IPS-20b (cell line): ENCODE results near the gene POU2F1.

Experiments
- H3K27ac ChIP-seq: one replicate; pipeline ENCODE4 v1.5.1; 2013; ENCODE audit warnings: low read length
- H3K27me3 ChIP-seq: 2 replicates; pipeline ENCODE4 v1.6.1; 2013; ENCODE audit warnings: mild to moderate bottlenecking, low read length, inconsistent platforms; ENCODE audit not compliant: insufficient read depth
- H3K36me3 ChIP-seq: 2 replicates; pipeline ENCODE4 v1.6.1; 2013; ENCODE audit warnings: low read depth, mild to moderate bottlenecking, inconsistent platforms, low read length, moderate library complexity; ENCODE audit not compliant: insufficient read depth
- H3K4me1 ChIP-seq: 2 replicates; pipeline ENCODE4 v1.6.1; 2013; ENCODE audit warnings: mild to moderate bottlenecking, control low read depth, inconsistent platforms, low read length, moderate library complexity; ENCODE audit not compliant: insufficient read depth
- H3K4me3 ChIP-seq: 2 replicates; pipeline ENCODE4 v1.5.1; 2013; ENCODE audit warnings: mild to moderate bottlenecking, low read length, inconsistent platforms
- H3K9ac ChIP-seq: 2 replicates; pipeline ENCODE4 v1.6.1; 2013; ENCODE audit warnings: low read depth, mild to moderate bottlenecking, inconsistent platforms, low read length, moderate library complexity
- H3K9me3 ChIP-seq: 2 replicates; pipeline ENCODE4 v1.6.1; 2013; ENCODE audit warnings: mild to moderate bottlenecking, low read depth, low read length, inconsistent platforms; ENCODE audit not compliant: insufficient read depth

The POU2F1 gene

DNA sequence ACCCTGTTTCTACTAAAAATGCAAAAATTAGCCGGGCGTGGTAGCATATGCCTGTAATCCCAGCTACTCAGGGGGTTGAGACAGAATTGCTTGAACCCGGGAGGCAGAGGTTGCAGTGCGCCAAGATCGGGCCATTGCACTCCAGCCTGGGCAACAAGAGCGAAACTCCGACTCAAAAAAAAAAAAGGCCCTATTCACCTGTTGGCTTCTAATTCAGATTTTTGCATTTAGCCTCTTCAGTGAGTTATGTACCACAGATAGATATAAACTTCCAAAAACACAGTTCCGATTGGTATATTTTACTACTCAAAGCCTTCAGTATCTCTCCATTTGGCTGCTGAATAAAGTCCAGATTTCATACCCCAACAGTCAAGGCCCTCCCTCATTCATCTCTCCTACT lies 42.7 kb downstream of the POU2F1 start:
- Histone ChIP-seq H3K4me1 (peaks cover 10% of the 10 kb centered on the region; the same call in 1 of the 2 replicates), H3K36me3 (no peaks in the 10 kb centered on the region), H3K27me3 (no peaks in the 10 kb centered on the region), H3K27ac (no peak overlapping the region), H3K4me3 (no peak overlapping the region), H3K9ac (no peak overlapping the region), H3K9me3 (no peaks in the 10 kb centered on the region; the same call in 1 of the 2 replicates)

DNA sequence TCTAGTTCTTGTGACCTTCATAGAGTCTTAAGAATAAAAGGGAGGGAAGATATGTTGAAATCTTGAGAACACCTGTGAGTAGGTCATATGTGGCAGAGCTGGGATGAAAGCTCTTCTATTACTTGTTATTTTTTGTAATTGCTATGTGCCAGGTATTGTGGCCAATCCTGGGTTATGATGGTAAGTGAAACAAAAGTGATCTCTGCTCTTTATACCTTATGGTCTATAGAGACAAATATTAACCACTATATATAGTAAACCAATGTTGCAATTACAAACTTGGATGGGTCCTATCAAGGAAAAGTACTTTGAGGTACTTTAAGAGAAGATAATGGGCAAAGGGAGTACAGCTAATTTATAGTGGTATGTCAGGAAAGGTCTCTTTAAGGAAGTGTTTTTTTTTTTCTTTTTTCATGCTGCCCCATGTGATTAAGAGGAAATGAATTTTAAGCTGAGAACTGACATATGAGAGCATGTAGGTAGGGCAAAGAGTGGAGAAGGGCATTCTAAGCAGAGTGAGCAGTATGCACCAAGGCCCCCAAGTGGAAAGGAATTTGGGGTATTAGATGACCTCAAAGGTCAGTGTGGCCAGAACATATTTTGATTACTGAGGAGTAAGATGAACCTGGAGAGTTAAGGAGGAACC lies 43.3 kb downstream of the POU2F1 start:
- no peaks in the 10 kb centered on the region for H3K27me3 ChIP-seq
- no peak overlapping the region for H3K4me3 ChIP-seq
- peaks cover 16% of the 10 kb centered on the region; the same call in 1 of the 2 replicates for H3K4me1 ChIP-seq
- H3K9me3 ChIP-seq, result no peaks in the 10 kb centered on the region; the same call in 1 of the 2 replicates
- H3K36me3 ChIP-seq, result no peaks in the 10 kb centered on the region
- H3K9ac ChIP-seq, result no peak overlapping the region
- no peak overlapping the region for H3K27ac ChIP-seq

DNA sequence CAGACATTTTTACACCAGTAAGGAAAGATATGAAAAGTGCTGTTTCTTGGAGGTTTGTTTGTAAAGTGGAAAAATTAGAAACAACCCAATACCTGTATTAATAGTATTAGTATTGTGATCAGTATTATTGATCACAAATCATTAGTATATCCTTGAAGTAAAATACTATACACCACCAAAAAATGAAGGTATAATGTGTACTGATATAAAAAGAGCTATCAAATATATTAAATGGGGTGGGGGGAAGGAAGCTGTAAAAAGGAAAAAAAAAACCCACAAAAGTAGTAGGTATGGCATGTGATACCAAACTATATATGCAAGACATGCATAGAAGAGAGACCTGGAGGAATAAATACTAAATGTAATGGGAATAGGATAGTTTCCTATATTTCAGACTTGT lies 46.3 kb downstream of the POU2F1 start:
- Histone ChIP-seq H3K9me3 (no peaks in the 10 kb centered on the region; the same call in 1 of the 2 replicates), H3K27me3 (no peaks in the 10 kb centered on the region), H3K27ac (no peak overlapping the region), H3K36me3 (no peaks in the 10 kb centered on the region), H3K4me1 (peaks cover 28% of the 10 kb centered on the region), H3K4me3 (no peak overlapping the region), H3K9ac (no peak overlapping the region)

DNA sequence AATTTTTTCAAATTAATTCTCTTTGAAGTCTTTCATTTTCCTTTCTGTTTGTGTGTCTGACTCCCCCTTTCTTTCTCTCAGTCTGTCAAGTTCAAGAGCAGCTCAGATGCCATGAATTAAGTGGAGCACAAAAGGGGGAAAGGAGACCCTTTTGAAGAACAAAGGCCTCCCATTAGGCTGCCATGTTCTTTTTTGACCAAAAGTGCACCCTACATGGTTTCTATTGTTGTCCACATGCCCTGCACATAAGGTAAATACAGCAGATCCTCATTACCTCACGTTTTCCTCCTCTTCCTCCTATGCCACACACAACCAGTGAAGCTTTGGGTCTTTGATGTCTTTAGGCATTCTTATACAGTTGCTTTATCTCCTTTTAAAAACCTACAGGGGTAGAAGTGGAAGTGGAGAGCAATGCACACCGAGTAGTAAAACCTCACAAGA lies 47.7 kb downstream of the POU2F1 start:
- no peaks in the 10 kb centered on the region for H3K27me3 ChIP-seq
- no peaks in the 10 kb centered on the region; the same call in 1 of the 2 replicates for H3K9me3 ChIP-seq
- no peak overlapping the region for H3K9ac ChIP-seq
- no peaks in the 10 kb centered on the region for H3K36me3 ChIP-seq
- H3K4me1 ChIP-seq, result peaks cover 28% of the 10 kb centered on the region
- H3K4me3 ChIP-seq, result no peak overlapping the region
- no peak overlapping the region for H3K27ac ChIP-seq

DNA sequence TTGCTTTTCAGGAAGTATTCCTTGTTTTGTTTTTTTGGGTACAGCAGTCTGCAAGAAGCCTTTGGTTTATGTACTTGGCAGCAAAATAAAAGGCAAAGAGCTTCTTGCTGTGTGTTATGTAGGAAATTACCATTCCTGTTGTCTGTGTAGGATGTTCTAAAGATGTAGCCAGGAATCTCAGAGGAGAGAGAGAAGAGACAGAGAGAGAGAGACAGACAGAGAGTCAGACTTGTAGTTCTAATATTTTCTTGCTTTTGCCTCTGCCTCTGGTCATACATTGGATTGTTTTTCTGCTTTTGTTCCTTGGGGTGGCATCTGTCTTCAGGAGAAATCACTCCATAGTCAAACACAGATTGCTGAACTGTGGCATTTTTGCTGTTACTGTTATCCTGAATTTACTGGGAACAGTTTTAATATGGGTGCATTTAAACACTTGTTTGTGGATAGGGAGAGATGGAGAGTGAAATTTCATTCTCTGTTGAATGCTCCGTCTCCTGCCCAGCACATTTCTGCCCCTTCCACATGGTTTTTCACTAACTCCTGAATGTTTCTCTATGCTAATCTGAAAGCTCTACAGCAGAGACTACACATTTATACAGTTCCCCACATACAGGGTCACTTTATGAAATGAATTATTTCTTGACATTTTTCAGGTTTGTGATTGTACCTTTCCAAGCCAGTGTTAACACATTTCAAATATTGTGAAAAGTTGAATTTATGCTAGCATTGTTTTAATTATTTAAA lies 49.8 kb downstream of the POU2F1 start:
- H3K27me3 ChIP-seq, result no peaks in the 10 kb centered on the region
- H3K4me3 ChIP-seq, result no peak overlapping the region
- no peak overlapping the region for H3K27ac ChIP-seq
- 0 out of 2 replicates have a peak overlapping the region, but pooled peaks have one; percentile 35 for H3K9ac ChIP-seq
- peaks cover 21% of the 10 kb centered on the region for H3K4me1 ChIP-seq
- H3K36me3 ChIP-seq, result no peaks in the 10 kb centered on the region
- H3K9me3 ChIP-seq, result no peaks in the 10 kb centered on the region; the same call in 1 of the 2 replicates

DNA sequence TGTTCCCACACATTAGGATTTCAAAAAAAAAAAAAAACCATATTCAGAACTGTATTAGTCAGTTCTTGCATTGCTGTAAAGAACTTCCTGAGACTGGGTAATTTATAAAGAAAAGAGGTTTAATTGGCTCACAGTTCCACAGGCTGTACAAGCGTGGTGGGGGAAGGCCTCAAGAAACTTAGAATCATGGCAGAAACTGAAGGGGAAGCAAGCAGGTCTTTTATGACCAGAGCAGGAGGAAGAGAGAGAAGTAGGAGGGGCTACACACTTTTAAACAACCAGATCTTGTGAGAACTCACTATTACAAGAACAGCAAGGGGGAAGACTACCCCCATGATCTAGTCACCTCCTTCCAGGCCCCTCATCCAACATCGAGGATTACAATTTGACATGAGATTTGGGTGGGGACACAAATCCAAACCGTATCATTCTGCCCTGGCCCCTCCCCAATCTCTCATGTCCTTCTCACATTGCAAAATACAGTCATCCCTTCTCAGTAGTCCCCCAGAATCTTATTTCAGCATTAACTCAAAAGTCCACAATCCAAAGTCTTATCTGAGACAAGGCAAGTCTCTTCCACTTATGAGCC lies 51.8 kb downstream of the POU2F1 start:
- no peak overlapping the region for H3K27ac ChIP-seq
- no peak overlapping the region for H3K4me3 ChIP-seq
- H3K9me3 ChIP-seq, result no peaks in the 10 kb centered on the region
- peaks cover 21% of the 10 kb centered on the region for H3K4me1 ChIP-seq
- H3K36me3 ChIP-seq, result no peaks in the 10 kb centered on the region
- H3K27me3 ChIP-seq, result no peaks in the 10 kb centered on the region
- H3K9ac ChIP-seq, result no peak overlapping the region

DNA sequence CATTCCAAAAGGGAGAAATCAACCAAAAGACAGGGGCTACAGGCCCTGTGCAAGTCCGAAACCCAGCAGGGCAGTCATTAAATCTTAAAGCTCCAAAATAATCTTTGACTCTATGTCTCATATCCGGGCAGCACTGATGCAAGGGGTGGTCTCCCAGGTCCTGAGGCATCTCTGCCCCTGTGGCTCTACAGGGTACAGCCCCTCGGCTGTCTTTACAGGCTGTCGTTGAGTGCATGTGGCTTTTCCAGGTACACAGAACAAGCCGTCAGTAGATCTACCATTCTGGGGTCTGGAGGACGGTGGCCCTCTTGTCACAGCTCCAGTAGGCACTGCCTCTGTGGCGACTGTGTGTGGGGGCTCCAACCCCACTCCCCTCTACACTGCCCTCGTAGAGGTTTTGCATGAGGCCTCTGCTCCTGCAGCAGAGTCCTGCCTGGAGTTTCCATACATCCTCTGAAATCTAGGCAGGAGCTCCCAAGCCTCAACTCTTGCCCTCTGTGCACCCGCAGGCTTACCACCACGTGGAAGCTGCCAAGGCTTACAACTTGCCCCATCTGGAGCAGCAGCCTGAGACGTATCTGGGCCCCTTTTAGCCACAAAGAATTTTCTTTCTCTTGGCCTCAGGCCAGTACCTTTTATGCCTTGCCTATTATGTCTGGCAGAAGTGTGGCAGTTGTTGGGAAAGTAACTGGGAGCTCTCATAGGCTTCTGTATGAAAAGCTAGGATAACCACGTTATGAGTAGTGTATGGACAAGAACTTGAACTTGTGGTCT lies 52.5 kb downstream of the POU2F1 start:
- peaks cover 20% of the 10 kb centered on the region for H3K4me1 ChIP-seq
- no peaks in the 10 kb centered on the region for H3K27me3 ChIP-seq
- no peaks in the 10 kb centered on the region for H3K36me3 ChIP-seq
- H3K9ac ChIP-seq, result no peak overlapping the region
- no peaks in the 10 kb centered on the region for H3K9me3 ChIP-seq
- H3K27ac ChIP-seq, result no peak overlapping the region
- no peak overlapping the region for H3K4me3 ChIP-seq

DNA sequence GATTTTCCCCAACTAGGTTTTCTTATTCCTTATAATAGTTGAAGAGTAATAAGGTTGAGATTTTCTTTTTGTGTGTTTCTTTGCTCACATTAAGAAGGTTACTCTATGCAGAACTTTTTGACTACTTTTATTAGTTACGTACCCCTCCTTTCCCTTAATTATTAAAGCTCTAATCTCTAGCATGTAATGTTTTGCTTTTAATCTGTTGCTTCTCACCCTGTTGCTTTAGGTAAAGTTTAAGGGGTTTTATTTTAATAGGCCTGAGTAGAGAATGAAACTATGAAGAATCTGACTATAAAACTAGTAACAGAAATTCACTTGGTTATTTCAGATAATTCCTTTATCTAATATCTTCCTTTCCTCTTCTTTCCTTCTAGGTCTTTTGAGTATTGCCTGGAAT lies 53.4 kb downstream of the POU2F1 start:
- Histone ChIP-seq H3K4me1 (peaks cover 11% of the 10 kb centered on the region), H3K27ac (no peak overlapping the region), H3K27me3 (no peaks in the 10 kb centered on the region), H3K4me3 (no peak overlapping the region), H3K9ac (no peak overlapping the region), H3K9me3 (no peaks in the 10 kb centered on the region), H3K36me3 (no peaks in the 10 kb centered on the region)

DNA sequence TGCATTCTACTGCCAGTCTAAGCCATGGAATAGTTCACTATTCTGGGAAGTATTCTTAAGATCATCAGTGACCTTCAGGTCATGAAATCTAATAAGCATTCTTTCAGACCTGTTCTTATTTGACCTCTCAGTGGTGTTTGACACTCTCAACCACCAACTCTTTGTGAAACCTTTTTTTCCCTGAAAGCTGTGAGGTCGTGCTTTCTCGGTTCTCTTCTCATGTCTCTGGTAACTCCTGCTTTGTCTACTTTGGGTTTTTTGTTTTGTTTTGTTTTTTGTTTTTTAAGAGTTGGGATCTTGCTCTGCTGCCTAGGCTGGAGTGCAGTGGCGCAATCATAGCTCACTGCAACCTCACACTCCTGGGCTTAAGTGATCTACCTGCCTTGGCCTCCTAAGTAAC lies 56.3 kb downstream of the POU2F1 start:
- H3K27ac ChIP-seq, result no peak overlapping the region
- no peak overlapping the region for H3K9ac ChIP-seq
- no peaks in the 10 kb centered on the region for H3K27me3 ChIP-seq
- H3K36me3 ChIP-seq, result no peaks in the 10 kb centered on the region
- H3K9me3 ChIP-seq, result no peaks in the 10 kb centered on the region
- H3K4me3 ChIP-seq, result no peak overlapping the region
- H3K4me1 ChIP-seq, result no peaks in the 10 kb centered on the region

DNA sequence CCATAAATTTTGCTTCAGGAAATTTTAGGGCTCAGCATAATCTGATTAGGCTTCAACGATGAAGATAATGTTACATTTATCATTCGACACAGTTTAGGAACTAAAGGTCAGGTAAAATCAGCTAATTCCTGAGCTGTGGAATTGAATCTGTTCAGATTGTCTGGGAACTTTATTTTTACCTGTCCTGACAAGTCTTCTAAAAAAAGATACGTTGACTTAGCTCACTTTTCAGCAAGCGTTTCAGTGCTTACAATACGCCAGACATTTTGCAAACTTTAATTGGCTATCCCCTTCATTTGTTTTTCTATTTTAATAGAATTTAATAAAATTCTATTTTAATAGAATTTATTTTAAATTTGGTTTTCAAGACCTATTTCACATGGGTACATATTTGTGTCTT lies 57.8 kb downstream of the POU2F1 start:
- H3K9ac ChIP-seq, result no peak overlapping the region

DNA sequence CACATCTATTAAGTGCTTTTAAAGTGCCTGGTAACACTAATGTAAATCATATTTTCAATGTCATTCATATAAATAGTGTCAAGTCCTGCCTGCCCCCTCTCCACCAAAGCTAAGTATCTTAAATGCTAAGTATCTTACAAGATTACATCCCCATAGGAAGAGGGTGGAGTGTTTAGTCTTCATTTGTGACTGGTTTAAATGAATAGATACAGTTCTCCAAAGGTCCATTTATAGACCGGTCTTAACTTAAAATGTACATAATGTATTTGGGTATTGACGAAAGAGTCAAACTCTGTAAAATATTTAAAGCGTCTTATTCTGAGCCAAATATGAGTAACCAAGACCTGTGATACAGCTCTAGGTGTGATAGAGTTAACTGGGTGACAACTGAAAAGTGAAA lies 60.2 kb downstream of the POU2F1 start:
- Histone ChIP-seq H3K27ac (no peak overlapping the region), H3K9ac (no peak overlapping the region), H3K27me3 (no peaks in the 10 kb centered on the region), H3K4me3 (no peak overlapping the region), H3K9me3 (no peaks in the 10 kb centered on the region), H3K36me3 (no peaks in the 10 kb centered on the region), H3K4me1 (no peaks in the 10 kb centered on the region; the same call in 1 of the 2 replicates)

More for the DNA sequence above, 57.8 kb downstream of the POU2F1 start:
- no peak overlapping the region for H3K4me3 ChIP-seq
- H3K9me3 ChIP-seq, result no peaks in the 10 kb centered on the region
- H3K27ac ChIP-seq, result no peak overlapping the region
- H3K4me1 ChIP-seq, result no peaks in the 10 kb centered on the region
- H3K36me3 ChIP-seq, result no peaks in the 10 kb centered on the region
- no peaks in the 10 kb centered on the region for H3K27me3 ChIP-seq
